HAP-1 (cell line): ENCODE data around the gene IAH1.
"Not testable (repeated sequence)": the region's sequence is repeated elsewhere in the genome, so short reads cannot be mapped to it uniquely, and the experiment has no call there.

Experiments
- DNase-seq, 2 experiments: peaks; one replicate each; pipeline ENCODE4 v3.0.0-alpha.2; 2016 to 2020; ENCODE audit warnings: low spot score in 2 of 2
- H3K27me3 ChIP-seq: fragments of 250-450 bp; sonication (Bioruptor Pico); 2 replicates; pipeline ENCODE4 v1.5.1; 2020; ENCODE audit warnings: low read depth, mild to moderate bottlenecking, moderate library complexity
- H3K36me3 ChIP-seq: fragments of 250-450 bp; sonication (Bioruptor Pico); replicated peaks from 2 replicates; pipeline ENCODE4 v1.5.1; 2020; ENCODE audit warnings: mild to moderate bottlenecking
- H3K4me1 ChIP-seq: fragments of 250-450 bp; sonication (Bioruptor Pico); 2 replicates; pipeline ENCODE4 v1.5.1; 2020; ENCODE audit warnings: mild to moderate bottlenecking
- H3K4me3 ChIP-seq: fragments of 250-450 bp; sonication (Bioruptor Pico); 2 replicates; pipeline ENCODE4 v1.5.1; 2020; ENCODE audit warnings: mild to moderate bottlenecking, moderate library complexity
- H3K9me3 ChIP-seq: fragments of 250-450 bp; sonication (Bioruptor Pico); 2 replicates; pipeline ENCODE4 v1.5.1; 2020; ENCODE audit warnings: mild to moderate bottlenecking, moderate library complexity
- in situ Hi-C: fragments of 300-500 bp; cut with MboI; formaldehyde crosslinking; loops from 3 replicates; pipeline ENCODE4 v1.14.3; 2020; ENCODE audit warnings: low sequenced_read_pairs, inconsistent platforms, mixed read lengths

Gene IAH1

DNA sequence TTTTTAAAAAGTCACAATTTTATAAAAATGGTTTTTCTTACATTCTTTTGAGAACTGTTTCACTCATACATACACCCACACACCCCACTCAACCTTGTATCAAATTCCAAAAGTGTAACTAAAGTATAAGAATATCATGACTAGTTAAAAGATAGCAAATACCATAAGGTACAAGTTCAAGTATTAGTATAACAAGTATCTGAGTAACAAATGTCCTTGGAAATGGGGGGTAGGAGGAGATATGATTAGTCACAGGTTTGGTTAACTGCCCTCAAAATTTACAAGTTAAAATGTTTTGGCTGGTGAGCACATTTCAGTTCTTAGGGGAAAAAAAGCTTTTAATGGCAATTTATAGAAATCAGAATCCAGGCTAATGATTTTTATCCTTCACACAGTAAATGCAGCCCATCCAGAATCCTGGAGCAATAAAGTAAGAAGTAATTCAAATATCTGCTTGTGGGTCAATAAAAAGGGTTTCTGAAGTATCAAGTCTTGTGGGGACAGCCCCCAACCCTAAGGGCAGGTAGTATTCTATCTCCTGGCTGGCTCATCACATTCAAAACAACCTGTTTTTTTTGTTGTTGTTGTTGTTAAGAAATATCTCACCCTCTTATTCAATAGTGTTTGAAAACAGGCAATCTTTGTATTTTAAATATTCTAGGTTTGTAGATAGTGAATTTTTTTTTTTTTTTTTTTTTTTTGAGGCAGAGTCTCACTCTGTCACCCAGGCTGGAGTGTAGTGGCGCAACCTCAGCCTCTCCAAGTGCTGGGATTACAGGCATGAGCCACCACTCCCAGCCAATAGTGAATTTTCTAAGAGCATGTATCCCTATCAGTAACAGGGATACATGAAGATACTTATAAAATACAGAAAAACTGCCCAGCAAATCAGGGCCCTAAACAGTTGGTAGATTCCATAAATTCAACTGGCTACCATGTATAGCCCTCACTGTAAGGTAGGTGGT, 14.5 kb downstream of the IAH1 start:
- H3K4me1 ChIP-seq, result no peaks in the 10 kb centered on the region
- no peak overlapping the region for H3K4me3 ChIP-seq
- no peaks in the 10 kb centered on the region for H3K27me3 ChIP-seq
- H3K36me3 ChIP-seq, result peaks cover 68% of the 10 kb centered on the region
- H3K9me3 ChIP-seq, result no peaks in the 10 kb centered on the region
- no peak for DNase-seq
- in situ Hi-C loops, result no loop called here

DNA sequence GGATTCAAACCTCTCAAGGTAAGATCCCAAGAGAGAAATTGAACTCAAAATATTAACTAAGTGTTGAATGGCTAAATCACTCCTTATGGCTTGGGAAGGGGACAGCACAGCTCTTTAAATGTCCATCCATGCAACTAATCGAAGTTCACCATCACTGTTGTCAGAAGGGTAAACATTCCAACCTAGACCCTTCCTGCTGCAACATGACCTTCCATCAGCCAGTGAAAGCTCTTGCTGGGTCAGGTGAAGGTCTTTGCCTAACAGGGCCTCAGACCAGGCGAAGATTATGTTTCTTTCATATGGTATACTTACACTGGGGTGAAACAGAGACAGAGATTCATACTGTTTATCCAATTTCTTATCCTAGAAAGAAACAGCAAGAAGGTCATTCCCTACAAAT, 16.4 kb downstream of the IAH1 start:
- no peaks in the 10 kb centered on the region for H3K4me1 ChIP-seq
- no peaks in the 10 kb centered on the region for H3K9me3 ChIP-seq
- no peak for DNase-seq
- H3K27me3 ChIP-seq, result no peaks in the 10 kb centered on the region
- H3K4me3 ChIP-seq, result no peak overlapping the region
- in situ Hi-C loops, result no loop called here
- H3K36me3 ChIP-seq, result peaks cover 56% of the 10 kb centered on the region

DNA sequence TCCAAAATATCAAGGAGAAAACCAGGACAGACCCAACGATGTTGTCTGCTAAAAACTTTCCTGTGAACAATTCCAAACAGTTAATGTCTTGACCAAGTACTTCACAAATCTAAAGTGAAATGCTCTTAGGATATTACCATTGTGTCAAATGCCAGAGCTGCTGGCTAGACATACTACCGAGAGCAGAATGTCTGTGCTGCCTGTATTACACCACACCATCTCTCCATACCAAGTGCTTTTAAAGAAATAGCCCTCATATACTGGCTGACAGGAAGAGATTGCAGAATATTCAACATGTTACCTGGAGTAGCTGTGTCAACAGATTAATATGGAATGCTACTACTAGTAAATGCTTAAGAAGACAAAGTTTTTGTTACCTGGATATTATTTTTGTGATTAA, 18.6 kb downstream of the IAH1 start:
- DNase-seq, result no peak
- in situ Hi-C loops, result no loop called here
- H3K9me3 ChIP-seq, result no peaks in the 10 kb centered on the region
- no peaks in the 10 kb centered on the region for H3K27me3 ChIP-seq
- H3K36me3 ChIP-seq, result peaks cover 46% of the 10 kb centered on the region
- H3K4me3 ChIP-seq, result no peak overlapping the region
- no peaks in the 10 kb centered on the region for H3K4me1 ChIP-seq

DNA sequence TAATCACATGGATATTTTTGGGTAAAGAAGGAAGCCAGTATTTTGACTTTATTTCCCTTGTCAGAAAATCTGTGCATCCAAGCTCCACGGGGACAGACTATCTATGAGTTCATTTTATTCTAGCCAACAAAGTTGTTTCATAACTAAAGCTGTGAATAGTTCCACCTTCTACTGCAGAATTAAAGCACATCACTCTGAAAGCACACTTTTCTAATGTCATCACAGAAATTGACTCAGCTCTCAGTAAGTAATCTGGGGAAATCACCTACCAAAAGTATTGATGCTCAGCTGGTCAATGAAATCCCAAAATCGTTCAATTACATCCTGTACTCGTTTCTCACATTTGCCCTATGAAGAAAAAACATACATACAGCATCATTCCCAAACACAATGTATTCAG, 19.1 kb downstream of the IAH1 start:
- Histone ChIP-seq H3K27me3 (no peaks in the 10 kb centered on the region), H3K4me3 (no peak overlapping the region), H3K36me3 (peaks cover 42% of the 10 kb centered on the region), H3K9me3 (no peaks in the 10 kb centered on the region), H3K4me1 (no peaks in the 10 kb centered on the region)
- DNase-seq, result no peak
- in situ Hi-C loops, result no loop called here

DNA sequence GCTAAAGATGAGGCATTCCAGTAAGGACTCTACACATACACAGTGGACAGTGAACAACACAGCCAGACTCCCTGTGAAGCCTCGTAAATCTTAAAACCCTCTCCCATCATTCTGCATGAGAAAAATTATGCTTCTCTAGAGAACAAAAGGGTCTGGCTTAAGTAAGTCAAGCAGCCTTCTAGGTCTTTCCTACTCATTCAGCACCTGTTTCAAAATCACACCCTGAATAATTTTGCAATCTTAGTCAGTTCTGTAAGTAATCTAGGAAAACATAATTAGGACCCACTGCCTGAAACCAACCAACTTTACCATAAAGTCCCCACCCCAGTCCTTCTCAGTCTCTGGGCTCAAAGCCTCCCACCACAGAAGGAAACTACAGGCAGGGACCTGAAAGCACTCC, 19.7 kb downstream of the IAH1 start:
- in situ Hi-C loops, result no loop called here
- no peaks in the 10 kb centered on the region for H3K9me3 ChIP-seq
- no peak overlapping the region for H3K4me3 ChIP-seq
- peaks cover 38% of the 10 kb centered on the region for H3K36me3 ChIP-seq
- DNase-seq, result peak in 1 of 2 experiments; percentile 55
- no peaks in the 10 kb centered on the region for H3K27me3 ChIP-seq
- no peaks in the 10 kb centered on the region for H3K4me1 ChIP-seq

DNA sequence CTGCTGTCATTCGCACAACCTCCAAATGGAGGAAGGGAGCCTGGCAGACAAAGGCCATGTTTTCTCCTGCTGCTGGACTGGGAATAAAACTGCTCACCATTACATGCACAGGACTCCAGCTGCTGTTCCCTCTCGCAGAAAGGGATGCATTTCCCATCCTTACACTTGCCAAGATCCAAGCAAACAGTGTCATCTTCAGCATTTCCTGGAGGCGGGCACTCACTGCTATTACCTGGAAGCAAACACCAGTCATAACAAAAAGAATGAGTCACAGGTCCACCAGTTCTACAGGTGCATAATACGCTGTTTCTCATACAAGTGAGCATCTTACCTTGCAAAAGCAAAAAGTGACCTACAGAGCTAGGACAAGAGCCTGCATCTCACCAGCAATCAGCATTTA, 22.7 kb downstream of the IAH1 start:
- DNase-seq, result no peak
- in situ Hi-C loops, result no loop called here
- H3K36me3 ChIP-seq, result peaks cover 22% of the 10 kb centered on the region

DNA sequence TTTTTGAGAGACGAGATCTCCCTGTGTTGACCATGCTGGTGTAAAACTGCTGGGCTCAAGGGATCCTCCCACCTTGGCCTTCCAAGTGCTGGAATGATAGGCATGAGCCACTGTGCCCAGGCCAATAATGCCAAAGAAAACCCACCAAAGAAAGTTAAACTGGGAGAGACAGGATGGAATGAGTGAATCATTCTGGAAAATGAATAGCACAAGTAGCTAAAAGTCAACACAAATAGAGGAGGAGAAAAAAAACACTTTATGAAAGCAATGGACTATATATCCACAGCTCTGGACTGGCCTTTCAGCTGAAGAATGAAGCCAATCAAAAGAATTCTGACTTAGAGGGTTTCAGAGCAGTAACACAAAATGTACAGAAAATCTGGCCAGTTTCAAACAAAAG, 23.9 kb downstream of the IAH1 start:
- Histone ChIP-seq H3K36me3 (peaks cover 14% of the 10 kb centered on the region), H3K27me3 (no peaks in the 10 kb centered on the region), H3K4me1 (no peaks in the 10 kb centered on the region), H3K4me3 (no peak overlapping the region), H3K9me3 (no peaks in the 10 kb centered on the region)
- no peak for DNase-seq
- in situ Hi-C loops, result no loop called here

More for the DNA sequence above, 22.7 kb downstream of the IAH1 start:
- Histone ChIP-seq H3K4me3 (no peak overlapping the region), H3K4me1 (no peaks in the 10 kb centered on the region), H3K9me3 (no peaks in the 10 kb centered on the region), H3K27me3 (no peaks in the 10 kb centered on the region)

DNA sequence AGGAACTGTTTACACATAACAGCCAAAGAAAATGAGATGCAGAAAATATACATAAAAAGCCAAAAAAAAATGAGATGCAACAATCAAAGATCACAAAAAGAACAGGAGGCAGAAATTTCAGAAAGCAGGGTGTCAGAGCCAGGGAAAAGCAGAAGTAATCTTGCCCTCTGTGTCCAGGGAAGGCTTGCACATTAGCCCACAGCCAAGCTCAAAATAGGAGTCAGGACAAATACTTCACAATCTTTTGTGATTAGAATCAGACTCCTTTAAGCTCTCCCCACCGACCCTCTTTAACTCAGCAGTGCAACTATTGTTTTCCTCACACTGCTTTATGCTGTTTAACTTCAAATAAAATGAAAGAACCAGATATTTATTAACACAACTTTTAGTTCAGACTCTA, 34.6 kb downstream of the IAH1 start:
- Histone ChIP-seq H3K9me3 (no peaks in the 10 kb centered on the region), H3K27me3 (no peaks in the 10 kb centered on the region), H3K4me1 (no peaks in the 10 kb centered on the region), H3K4me3 (no peak overlapping the region), H3K36me3 (peaks cover 24% of the 10 kb centered on the region)
- no peak for DNase-seq
- in situ Hi-C loops, result no loop called here

DNA sequence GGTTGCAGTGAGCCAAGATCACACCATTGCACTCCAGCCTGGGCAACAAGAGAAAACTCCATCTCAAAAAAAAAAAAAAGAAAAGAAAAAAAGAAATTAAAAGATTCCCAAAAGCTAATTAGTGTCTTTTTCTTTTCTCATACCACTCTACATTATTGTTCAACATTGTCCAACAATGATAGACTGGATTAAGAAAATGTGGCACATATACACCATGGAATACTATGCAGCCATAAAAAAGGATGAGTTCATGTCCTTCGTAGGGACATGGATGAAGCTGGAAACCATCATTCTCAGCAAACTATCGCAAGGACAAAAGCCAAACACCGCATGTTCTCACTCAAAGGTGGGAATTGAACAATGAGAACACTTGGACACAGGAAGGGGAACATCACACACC, 39.6 kb downstream of the IAH1 start:
- H3K9me3 ChIP-seq, H3K27me3 ChIP-seq, in situ Hi-C loops, H3K4me1 ChIP-seq, DNase-seq, H3K4me3 ChIP-seq: not testable (repeated sequence)
- peaks cover 19% of the 10 kb centered on the region for H3K36me3 ChIP-seq

DNA sequence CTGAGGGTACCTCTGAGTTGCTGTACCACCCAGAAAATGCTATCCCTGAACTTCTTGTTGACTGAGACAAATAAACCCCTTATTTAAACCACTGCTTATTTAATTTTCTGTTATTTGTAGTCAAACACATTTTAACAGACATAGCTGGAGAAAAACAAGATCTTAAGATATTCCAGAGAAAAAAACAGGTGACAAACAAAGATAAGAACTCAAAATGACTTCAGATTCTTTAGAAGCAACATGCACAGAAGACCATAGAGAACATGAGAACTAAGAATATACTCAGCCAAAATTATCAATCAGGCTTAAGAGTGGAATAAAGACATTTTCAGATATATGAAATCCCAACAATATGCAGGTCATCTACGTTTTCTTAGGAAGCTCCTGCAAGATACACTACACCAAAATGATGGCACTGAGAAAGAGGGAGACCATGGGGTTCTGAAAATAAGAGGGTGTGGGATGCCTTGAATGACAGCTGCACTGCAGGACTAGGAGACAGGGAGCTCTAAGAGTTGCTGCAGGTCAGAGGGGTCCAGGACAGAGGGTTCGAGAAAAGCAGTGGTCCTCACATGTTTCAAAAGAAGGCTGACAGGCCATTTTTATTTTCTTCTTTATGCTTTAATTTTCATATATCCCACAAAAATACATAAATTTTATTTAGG, 42.9 kb downstream of the IAH1 start:
- Histone ChIP-seq H3K36me3 (peaks cover 26% of the 10 kb centered on the region), H3K4me3 (no peak overlapping the region), H3K4me1 (no peaks in the 10 kb centered on the region), H3K9me3 (no peaks in the 10 kb centered on the region), H3K27me3 (no peaks in the 10 kb centered on the region)
- DNase-seq, result no peak
- in situ Hi-C loops, result no loop called here

DNA sequence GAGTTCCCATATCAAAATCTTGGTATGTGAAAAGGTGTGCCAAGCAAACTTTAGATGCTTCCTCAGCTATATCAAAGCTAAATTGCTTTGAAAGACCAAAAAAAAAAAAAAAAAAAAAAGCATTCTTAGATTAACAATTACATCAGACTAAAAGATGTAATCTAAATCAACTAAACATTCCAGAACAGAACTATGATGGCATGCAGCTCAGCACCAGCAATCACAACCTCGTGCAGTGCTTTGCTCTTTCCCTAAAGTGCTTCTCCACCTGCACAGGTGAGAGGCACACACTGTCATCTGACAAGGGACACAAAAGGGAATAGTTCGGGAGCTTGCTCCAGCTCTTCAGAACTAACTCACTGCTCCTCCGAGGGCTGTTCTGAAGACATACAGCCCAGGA, 43.8 kb downstream of the IAH1 start:
- peaks cover 22% of the 10 kb centered on the region for H3K36me3 ChIP-seq
- no peaks in the 10 kb centered on the region for H3K9me3 ChIP-seq
- in situ Hi-C loops, result no loop called here

DNA sequence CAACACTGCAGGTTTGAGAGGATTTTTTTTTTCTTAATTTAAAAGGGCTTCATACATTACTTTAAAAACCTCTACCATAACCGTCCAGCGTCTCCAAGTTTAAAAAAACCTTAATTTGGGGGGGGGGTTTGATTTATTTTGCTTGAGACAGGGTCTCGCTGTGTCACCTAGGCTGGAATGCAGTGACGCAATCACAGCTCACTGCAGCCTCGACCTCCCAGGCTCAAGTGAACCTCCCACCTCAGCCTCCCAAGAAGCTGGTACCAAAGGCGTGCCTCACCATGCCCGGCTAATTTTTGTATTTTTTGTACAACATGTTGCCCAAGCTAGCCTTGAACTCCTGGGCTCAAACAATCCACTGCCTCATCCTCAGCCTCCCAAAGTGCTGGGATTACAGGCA, 44.4 kb downstream of the IAH1 start:
- DNase-seq, result no peak
- no peaks in the 10 kb centered on the region for H3K9me3 ChIP-seq
- no peaks in the 10 kb centered on the region for H3K27me3 ChIP-seq
- in situ Hi-C loops, result no loop called here
- H3K4me1 ChIP-seq, result peaks cover 12% of the 10 kb centered on the region
- no peak overlapping the region for H3K4me3 ChIP-seq
- peaks cover 19% of the 10 kb centered on the region for H3K36me3 ChIP-seq

More for the DNA sequence above, 43.8 kb downstream of the IAH1 start:
- H3K4me3 ChIP-seq, result no peak overlapping the region
- DNase-seq, result no peak
- H3K27me3 ChIP-seq, result no peaks in the 10 kb centered on the region
- peaks cover 7% of the 10 kb centered on the region for H3K4me1 ChIP-seq

DNA sequence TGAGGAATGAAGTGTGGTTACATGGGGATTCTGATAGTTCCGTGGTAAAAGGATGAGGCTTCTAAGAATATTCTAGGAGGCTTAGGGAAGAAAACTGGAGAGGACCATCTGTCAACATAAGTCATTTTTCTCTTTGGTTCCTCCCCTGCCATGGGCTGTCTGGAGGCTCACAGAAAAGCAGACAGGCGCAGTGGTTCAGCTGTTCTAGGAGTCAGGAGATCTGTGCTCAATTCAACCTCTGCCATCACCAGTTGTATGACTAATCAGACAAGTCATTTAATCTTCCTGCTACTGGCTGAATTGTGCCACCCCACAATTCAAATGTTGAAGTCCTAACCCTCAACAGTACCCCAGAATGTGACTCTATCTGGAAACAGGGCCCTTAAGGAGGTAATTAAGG, 44.9 kb downstream of the IAH1 start:
- in situ Hi-C loops, result no loop called here
- no peak for DNase-seq
- Histone ChIP-seq H3K36me3 (peaks cover 19% of the 10 kb centered on the region), H3K27me3 (no peaks in the 10 kb centered on the region), H3K4me1 (peaks cover 12% of the 10 kb centered on the region), H3K9me3 (no peaks in the 10 kb centered on the region), H3K4me3 (no peak overlapping the region)

DNA sequence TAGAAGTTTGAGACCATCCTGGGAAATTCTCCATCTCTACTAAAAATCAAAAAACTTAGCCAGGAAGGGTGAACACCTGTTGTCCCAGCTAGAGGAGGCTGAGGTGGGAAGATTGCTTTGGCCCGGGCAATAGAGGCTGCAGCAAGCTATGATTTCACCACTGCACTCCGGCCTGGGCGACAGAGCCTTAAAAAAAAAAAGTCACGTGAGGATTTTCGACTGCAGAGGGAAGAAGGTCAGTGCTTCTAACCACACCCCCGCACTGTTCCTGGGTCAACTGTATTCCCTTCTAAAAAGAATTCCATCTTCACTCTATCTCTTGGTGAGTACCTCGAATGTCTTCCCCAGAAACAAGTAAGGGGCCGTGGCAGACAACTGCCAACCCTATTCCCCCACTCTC, 49.9 kb downstream of the IAH1 start:
- H3K36me3 ChIP-seq, result peaks cover 24% of the 10 kb centered on the region
- no peaks in the 10 kb centered on the region for H3K27me3 ChIP-seq
- no peak for DNase-seq
- H3K9me3 ChIP-seq, result no peaks in the 10 kb centered on the region
- in situ Hi-C loops, result no loop called here
- peaks cover 12% of the 10 kb centered on the region for H3K4me1 ChIP-seq
- no peak overlapping the region for H3K4me3 ChIP-seq
